GM21367 (cell line): ENCODE data around the gene JAM3.
"Not testable (repeated sequence)": the region's sequence is repeated elsewhere in the genome, so short reads cannot be mapped to it uniquely, and the experiment has no call there.

Experiments
- ATAC-seq: cut with Tn5 transposase; IDR thresholded peaks from one replicate; pipeline ENCODE4 v1.9.1; 2021; ENCODE audit not compliant: unreplicated experiment

The JAM3 gene

GRCh38 chr11:134060316-134060715 is 8.6 kb upstream of the JAM3 start:
- ATAC-seq = no peak

DNA sequence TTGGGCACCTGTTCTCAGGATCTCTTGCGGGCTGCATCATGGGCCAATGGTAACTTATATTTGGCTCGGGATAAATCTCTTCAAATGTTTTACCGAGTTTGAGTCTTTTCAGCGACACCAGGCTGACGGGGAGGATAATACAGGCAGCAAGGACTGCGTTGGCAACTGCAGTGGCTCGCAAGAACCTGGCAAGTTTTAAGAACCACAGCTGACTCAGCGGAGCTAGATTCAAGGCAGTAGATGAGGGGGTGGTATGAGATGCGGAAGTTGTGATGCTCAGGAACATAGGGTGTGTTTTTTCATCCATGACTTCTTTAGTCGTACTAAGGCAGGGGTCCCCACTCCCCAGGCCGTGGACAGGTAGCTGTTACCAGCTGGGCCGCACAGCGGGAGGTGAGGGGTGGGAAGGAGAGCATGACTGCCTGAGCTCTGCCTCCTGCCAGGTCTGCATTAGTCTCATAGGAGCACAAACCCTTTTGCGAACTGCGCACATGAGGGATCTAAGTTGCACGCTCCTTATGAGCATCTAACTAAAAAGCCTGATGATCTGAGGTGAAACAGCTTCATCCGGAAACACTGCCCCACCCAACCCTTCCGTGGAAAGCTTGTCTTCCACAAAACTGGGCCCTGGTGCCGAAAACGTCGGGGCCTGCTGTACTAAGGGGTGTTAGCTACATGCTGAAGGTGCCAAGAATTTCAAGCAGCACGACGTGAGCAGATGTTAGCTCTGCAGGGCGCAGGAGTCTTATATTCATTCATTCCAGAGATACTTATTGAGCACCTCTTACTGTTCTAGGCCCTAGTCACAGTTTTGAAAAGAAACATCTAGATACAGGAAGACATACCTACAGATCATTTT is 6.4 kb upstream of the JAM3 start:
- ATAC-seq = no peak

DNA sequence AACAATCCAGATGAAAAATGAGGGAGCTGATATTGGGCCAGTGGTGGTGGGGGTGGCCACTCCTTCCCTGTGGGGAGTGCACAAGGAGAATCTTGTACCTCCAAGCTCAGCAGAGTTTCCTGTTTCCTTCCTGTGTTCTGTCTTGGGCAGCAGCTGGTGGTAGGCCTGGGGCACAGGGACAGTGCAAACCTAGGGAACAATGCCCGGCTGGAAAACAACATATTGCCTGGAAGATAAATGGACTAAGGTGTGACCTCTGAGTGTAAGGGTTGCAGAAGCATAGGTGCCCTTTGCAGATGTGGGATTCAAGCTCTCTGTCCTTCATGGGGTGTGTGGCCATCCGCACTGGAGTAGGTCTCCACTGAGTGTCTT is 5.8 kb upstream of the JAM3 start:
- no peak for ATAC-seq

- ATAC-seq = no peak
Measured at GRCh38 chr11:134063991-134064747, 4.7 kb upstream of the JAM3 start.

GRCh38 chr11:134065381-134065780 is 3.5 kb upstream of the JAM3 start:
- no peak for ATAC-seq

GRCh38 chr11:134066943-134067885 is 1.7 kb upstream of the JAM3 start:
- no peak for ATAC-seq

- ATAC-seq = no peak
Measured at GRCh38 chr11:134069426-134070341, 812 bp downstream of the JAM3 start.

DNA sequence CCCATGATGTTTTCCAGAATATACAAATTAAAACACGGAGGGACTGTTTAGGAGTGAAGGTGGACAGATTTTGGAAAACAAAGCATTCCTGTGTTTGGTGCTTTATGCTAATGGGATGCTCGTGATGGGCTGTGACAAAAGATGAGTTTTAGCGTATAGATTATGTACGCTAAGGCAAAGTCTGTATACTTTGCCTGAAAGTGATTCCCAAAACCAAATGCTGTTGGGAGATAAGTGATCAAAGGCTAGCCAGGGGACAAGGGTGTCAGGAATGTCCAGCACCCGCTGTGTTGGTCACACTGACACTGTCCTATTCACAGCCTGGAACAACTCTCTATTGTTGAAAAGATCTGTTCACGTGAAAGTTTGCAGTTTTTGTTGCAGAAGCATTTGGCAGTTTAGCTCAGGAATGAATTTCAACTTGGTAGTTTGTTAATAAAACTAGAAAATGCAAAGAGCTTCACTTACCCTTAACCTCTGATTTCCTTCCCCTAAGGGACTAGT is 1.5 kb downstream of the JAM3 start:
- no peak for ATAC-seq

DNA sequence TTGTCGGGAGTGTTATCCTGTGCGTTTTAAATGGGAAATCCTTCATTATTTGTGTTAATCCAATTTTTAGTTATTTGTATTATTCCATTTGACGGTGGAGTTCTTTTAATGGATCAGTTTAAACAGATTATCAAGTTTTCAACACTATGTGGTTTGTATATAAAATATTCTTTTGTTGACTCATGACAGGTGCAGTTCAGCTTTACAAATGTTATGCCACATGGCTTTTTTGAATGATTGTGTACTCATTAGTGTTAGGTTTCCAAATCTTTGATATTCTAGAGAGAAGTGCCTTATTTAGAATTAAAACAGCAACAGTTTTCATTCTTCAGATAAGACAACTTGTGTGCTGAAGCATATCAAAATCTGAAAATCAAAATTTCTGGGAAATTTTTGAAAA is 2.4 kb downstream of the JAM3 start:
- no peak for ATAC-seq

GRCh38 chr11:134071766-134072402 is 3.0 kb downstream of the JAM3 start:
- no peak for ATAC-seq

- ATAC-seq = peak; percentile 70
Measured at GRCh38 chr11:134072844-134073243, 4.0 kb downstream of the JAM3 start.

DNA sequence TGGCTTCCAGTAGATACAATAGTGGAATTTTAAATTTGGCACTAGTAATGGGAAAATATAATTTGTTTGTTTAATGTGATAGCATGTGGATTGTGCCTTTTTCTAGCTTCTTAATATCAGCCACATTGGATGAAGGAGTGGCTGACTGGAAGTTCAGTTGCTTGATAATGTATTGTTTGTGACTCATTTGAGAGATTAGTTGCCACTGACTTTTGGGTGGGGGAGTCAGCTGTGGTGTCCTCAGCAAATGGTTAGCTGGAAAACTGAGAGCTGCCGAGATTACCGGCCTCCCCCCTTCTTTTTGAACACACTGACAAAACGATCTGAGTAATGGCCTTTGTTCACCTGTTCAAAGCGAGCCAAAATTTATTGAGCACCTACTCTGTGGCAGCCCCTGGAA is 5.5 kb downstream of the JAM3 start:
- no peak for ATAC-seq

- ATAC-seq = no peak
Measured at GRCh38 chr11:134074766-134075165, 5.9 kb downstream of the JAM3 start.

DNA sequence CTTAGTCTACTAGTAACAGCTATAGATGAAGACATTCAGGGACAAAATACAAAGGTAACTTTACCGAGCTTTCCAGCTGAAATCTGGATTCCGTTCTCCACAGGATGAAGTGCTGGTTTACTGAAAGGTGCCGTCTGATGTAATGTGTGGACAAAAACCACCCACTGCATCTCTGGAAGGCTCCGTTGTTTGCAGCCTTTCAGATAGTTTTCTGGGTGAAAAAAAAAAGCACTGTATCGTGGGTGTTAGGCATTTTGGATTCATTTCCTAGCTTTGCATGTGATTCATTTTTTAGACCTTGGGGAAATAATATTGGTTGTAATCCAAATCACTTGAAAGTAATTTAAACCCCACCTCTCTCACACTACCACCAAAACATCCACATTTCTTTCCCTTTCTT is 10.4 kb downstream of the JAM3 start:
- ATAC-seq = no peak

DNA sequence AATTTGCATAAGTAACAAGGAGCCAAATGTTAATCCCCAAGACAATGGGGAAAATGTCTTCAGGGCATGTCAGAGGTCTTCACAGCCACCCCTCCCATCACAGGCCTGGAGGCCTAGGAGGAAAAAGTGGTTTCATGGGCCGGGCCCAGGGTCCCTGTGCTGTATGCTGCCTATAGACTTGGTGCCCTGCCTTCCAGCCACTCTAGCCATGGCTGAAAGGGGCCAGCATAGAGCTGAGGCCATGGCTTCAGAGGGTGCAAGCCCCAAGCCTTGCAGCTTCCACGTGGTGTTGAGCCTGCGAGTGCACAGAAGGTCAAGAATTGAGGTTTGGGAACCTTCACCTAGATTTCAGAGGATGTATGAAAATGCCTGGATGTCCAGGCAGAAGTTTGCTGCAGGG is 12.4 kb downstream of the JAM3 start:
- not testable (repeated sequence) for ATAC-seq

DNA sequence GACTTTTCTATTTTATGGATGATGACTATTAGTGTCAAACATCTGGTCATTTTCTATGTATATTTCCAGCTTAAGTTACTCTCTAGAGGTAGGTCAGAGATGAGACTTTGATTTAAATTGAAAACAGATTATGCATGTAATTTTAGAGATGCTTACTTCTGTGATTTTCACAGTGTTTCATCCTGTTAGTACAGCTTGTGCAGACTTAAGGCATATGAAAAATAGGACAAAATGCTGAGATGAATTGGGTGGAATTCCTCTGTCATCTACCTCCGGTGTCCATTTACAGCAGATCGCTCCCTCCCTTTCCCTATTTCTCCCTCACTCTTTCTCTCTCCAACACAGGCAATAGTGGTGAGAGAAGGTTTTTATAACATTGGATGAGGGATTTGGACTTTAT is 14.1 kb downstream of the JAM3 start:
- no peak for ATAC-seq

- no peak for ATAC-seq
Measured at GRCh38 chr11:134086376-134086775, 17.5 kb downstream of the JAM3 start.

- not testable (repeated sequence) for ATAC-seq
Measured at GRCh38 chr11:134092006-134092405, 23.1 kb downstream of the JAM3 start.

GRCh38 chr11:134097166-134097565 is 28.3 kb downstream of the JAM3 start:
- no peak for ATAC-seq
